Astrocyte of the spinal cord (primary cell): ENCODE results near the gene LRRIQ1.

ENCODE experiments used
- DNase-seq: peaks from one replicate; pipeline ENCODE4 v3.0.0; 2011; ENCODE audit warnings: low read depth, low spot score
- H3K4me3 ChIP-seq: 2 replicates; pipeline ENCODE4 v1.5.1; 2011; ENCODE audit warnings: low read depth, mild to moderate bottlenecking, low read length, moderate library complexity
- in situ Hi-C: cut with HindIII; loops from 2 replicates; pipeline ENCODE4 v1.10.0; 2017; ENCODE audit warnings: low sequenced_read_pairs
- TF ChIP-seq, protein P1 (sequence below): IDR thresholded peaks from 2 replicates; pipeline ENCODE4 v1.5.1; 2012; ENCODE audit warnings: low read depth, mild to moderate bottlenecking, low read length, inconsistent platforms

The LRRIQ1 gene

DNA sequence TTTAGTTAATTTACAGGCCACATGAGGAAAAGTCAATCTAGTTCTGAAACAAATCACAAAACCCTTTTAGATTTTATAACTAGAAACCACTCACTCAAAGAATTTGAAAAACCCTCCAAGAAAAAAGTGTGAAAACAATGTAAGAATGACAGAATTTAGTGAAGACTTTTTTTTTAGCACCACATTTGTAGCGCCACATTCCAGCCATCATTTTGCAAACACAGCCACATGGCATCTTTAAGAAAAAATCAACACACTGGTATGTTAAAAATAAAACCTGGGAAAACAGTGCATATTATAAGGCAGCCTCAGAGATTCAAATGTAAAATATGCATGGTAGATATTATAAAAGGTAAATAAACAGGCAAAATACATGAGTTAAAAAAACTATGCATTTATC lies 221.5 kb downstream of the LRRIQ1 start:
- no peak overlapping the region for H3K4me3 ChIP-seq
- no peak for DNase-seq
- TF ChIP-seq, protein P1, sequence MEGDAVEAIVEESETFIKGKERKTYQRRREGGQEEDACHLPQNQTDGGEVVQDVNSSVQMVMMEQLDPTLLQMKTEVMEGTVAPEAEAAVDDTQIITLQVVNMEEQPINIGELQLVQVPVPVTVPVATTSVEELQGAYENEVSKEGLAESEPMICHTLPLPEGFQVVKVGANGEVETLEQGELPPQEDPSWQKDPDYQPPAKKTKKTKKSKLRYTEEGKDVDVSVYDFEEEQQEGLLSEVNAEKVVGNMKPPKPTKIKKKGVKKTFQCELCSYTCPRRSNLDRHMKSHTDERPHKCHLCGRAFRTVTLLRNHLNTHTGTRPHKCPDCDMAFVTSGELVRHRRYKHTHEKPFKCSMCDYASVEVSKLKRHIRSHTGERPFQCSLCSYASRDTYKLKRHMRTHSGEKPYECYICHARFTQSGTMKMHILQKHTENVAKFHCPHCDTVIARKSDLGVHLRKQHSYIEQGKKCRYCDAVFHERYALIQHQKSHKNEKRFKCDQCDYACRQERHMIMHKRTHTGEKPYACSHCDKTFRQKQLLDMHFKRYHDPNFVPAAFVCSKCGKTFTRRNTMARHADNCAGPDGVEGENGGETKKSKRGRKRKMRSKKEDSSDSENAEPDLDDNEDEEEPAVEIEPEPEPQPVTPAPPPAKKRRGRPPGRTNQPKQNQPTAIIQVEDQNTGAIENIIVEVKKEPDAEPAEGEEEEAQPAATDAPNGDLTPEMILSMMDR, result no peak
- in situ Hi-C loops, result no loop called here

DNA sequence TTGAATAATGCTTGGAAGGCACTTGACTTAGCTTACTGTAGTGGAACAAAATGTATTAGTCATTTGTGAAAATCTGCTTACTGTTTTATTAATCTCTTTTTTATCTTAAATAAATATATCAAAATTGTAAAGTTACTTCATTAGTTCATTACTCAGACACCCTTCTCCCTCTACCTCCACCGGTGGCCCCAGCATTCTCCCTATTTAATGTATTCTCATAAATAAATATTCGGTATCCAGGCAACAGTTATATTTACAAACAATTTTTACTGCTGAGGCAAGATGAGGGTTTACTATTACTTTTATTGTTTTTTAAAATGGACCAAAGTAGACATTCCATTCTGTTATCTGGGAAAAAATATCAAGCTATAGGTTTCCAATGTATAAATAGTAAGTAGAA lies 224.3 kb downstream of the LRRIQ1 start:
- H3K4me3 ChIP-seq, result no peak overlapping the region
- TF ChIP-seq, protein P1, result no peak
- no peak for DNase-seq
- in situ Hi-C loops, result no loop called here

DNA sequence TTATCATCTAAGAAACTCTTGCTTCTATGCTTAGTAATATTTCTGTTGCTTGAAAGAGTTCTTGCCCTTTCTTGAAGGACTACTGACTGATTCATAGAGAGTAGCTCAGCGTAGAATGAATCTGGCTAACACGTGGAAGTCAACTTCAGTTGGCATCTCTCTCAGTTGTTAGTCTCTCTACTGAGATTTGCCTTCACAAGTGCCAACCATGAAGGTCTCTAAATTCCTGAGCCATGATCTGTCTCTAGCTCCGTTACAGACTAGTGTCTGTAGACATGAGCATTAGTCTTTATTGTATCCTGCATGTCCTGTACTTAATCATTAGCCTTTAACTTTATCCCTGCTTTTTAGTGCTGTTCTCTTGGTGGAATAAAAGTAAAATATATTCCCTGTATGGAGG lies 224.7 kb downstream of the LRRIQ1 start:
- no peak overlapping the region for H3K4me3 ChIP-seq
- in situ Hi-C loops, result no loop called here
- DNase-seq, result no peak
- TF ChIP-seq, protein P1, result no peak

DNA sequence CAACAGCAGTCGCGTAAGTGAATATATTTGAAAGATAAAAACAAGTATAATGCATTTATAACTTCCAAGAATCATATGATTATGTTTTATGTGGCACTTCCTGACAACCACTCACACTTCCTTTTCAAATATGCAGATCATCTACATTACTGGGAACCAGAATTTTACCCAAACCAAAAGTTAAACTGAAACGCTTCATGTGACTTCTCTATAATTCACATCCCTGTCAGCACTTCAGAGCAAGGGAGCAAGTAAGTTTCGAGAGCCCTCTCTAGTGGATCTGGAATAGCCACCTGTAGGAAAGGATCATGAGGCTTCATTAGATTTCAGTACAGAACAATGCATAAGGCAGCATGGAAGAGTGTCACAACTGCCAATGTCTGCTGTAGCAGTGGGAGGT lies 230.2 kb downstream of the LRRIQ1 start:
- TF ChIP-seq, protein P1, result no peak
- DNase-seq, result no peak
- no peak overlapping the region for H3K4me3 ChIP-seq
- in situ Hi-C loops, result no loop called here

DNA sequence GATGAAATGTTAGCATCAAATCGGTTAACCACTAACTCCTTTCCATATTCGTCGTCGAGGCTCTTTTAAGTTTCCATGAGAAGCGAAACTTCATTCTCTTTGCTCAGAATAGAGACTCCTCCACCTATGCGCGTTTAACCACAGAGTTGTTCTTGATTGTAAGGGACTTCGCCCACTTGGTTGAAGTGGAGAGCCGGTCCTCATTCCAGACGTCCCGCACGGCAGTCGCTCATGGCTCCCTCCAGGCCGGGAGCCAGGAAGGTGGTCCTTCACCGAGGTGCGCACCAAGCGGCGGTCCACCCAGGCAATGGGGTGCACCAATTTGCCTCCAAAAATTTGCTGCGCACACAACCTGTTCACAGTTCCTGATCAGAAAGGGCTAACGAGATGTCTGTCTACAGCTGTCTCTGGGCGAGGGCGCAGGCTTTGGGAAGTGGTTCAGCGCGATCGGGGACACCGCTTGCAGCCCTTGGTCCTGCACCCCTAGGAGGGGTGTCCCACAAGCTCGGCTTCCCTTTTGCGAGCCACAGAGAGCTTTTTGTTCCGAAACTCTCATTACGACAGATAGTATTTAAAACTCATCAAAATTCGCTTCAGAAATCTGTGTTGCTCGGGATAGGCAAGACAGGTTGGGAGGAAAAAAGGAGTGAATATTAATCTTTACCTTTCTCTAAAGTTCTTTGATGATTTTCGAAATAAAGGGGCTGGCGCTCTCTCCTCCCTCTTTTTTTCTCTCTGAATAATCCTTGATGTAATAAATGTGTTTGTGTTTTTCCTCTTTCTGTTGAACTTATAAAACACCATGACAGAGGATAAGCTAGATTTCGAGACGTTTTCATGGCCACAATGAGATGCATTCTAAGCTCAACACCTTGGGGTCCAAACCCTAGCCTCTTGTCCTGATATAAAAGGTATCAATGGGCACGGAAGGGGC lies 237.5 kb downstream of the LRRIQ1 start:
- in situ Hi-C loops, result no loop called here
- no peak overlapping the region for H3K4me3 ChIP-seq
- TF ChIP-seq, protein P1, result no peak
- no peak for DNase-seq

DNA sequence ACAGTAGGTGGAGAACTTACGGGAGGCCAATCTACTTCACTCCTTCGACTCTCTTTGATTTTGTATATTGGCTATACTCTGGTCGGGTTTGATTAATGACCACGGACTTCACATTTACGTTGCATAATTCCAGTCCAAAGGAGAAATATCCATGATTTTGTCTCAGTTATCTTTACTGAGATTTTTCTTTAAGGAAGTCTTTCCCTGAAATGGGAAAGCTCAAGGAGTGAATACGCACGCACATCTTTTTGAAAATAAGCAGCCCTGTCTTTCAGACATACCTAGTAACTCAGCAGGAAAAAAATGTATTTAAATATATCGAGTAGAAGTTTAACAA lies 238.1 kb downstream of the LRRIQ1 start:
- in situ Hi-C loops, result no loop called here
- H3K4me3 ChIP-seq, result no peak overlapping the region
- TF ChIP-seq, protein P1, result no peak

More for the DNA sequence above, 238.1 kb downstream of the LRRIQ1 start:
- DNase-seq, result no peak
